Caco-2 (cell line): ENCODE results near the gene AMELX. TPM values are rescaled to one million over a fixed set of nuclear protein-coding genes. Genes with fewer than 3 reads are reported as not detected.

Source experiments
- BruUV-seq: library from RNA; stranded (reverse); fragments of 400-500 nt; replicated peaks from 2 replicates; lab custom pipeline; 2021; lab: Mats Ljungman, UMichigan
- CTCF ChIA-PET: fragments of 300-600 bp; sonication (Branson Sonifier 250); formaldehyde crosslinking; loops from one replicate; lab custom pipeline; 2022; ENCODE audit warnings: antibody characterized with exemption; lab: Charles Lee
- POLR2A ChIA-PET: fragments of 300-600 bp; sonication (Branson Sonifier 250); formaldehyde crosslinking; loops from one replicate; lab custom pipeline; 2022; ENCODE audit warnings: antibody characterized with exemption; lab: Charles Lee
- DNase-seq, 2 experiments: peaks; one replicate each; pipeline versions ENCODE4 v3.0.0 to v3.0.0-alpha.2; 2020 to 2022
- H3K27me3 ChIP-seq: replicated peaks from 2 replicates; pipeline ENCODE4 v1.6.0; 2011; ENCODE audit warnings: low read length; ENCODE audit not compliant: control insufficient read depth, insufficient read depth
- H3K36me3 ChIP-seq: 2 replicates; pipeline ENCODE4 v1.5.1; 2011; ENCODE audit warnings: low read length; ENCODE audit not compliant: control insufficient read depth, insufficient read depth
- H3K4me1 ChIP-seq: fragments of 250-450 bp; sonication (Bioruptor Pico); 2 replicates; pipeline ENCODE4 v1.5.1; 2020; ENCODE audit warnings: mild to moderate bottlenecking
- H3K4me3 ChIP-seq: 2 replicates; pipeline ENCODE4 v1.5.1; 2011; ENCODE audit warnings: low read depth, mild to moderate bottlenecking, control low read depth, low read length
- H3K9me3 ChIP-seq: fragments of 250-450 bp; sonication (Bioruptor Pico); 2 replicates; pipeline ENCODE4 v1.5.1; 2020; ENCODE audit warnings: mild to moderate bottlenecking, moderate library complexity
- H3K27ac Mint-ChIP-seq: one replicate; pipeline ENCODE4 v1.8.0; 2022; ENCODE audit warnings: mixed read lengths; ENCODE audit not compliant: unreplicated experiment
- H3K27me3 Mint-ChIP-seq: one replicate; pipeline ENCODE4 v1.8.0; 2022; ENCODE audit warnings: mixed read lengths; ENCODE audit not compliant: insufficient read depth, unreplicated experiment
- H3K36me3 Mint-ChIP-seq: one replicate; pipeline ENCODE4 v1.8.0; 2022; ENCODE audit warnings: mild to moderate bottlenecking, mixed read lengths; ENCODE audit not compliant: insufficient read depth, unreplicated experiment
- H3K4me1 Mint-ChIP-seq: one replicate; pipeline ENCODE4 v1.8.0; 2022; ENCODE audit warnings: low read depth, mixed read lengths; ENCODE audit not compliant: unreplicated experiment
- H3K4me3 Mint-ChIP-seq: one replicate; pipeline ENCODE4 v1.8.0; 2022; ENCODE audit warnings: mild to moderate bottlenecking, moderate library complexity, mixed read lengths; ENCODE audit not compliant: unreplicated experiment
- H3K9me3 Mint-ChIP-seq: one replicate; pipeline ENCODE4 v1.8.0; 2022; ENCODE audit warnings: mixed read lengths; ENCODE audit not compliant: unreplicated experiment
- intact Hi-C: fragments of 100-400 bp; cut with micrococcal nuclease; formaldehyde crosslinking; loops from one replicate; pipeline ENCODE4 v1.10.0; 2022; ENCODE audit not compliant: unreplicated experiment
- total RNA-seq: library from RNA; stranded (reverse); gene quantifications from 2 replicates; pipeline ENCODE4 v1.2.3, GENCODE V29; 2022
- TF ChIP-seq, protein P1 (sequence below), 2 experiments: fragments of 200-600 bp in 1 of 2; IDR thresholded peaks; 1 replicate in 1 of 2; 2 replicates in 1 of 2; pipeline versions ENCODE4 v1.5.1 to v1.8.0; 2011 to 2022; ENCODE audit warnings: antibody characterized with exemption in 1 of 2, control low read depth in 1 of 2, inconsistent platforms in 1 of 2, low read depth in 1 of 2, low read length in 1 of 2, mild to moderate bottlenecking in 1 of 2, moderate library complexity in 1 of 2; ENCODE audit not compliant: insufficient read depth in 1 of 2, severe bottlenecking in 1 of 2, unreplicated experiment in 1 of 2

Gene AMELX
- total RNA-seq, 1 experiment from 2014 or later: not detected

DNA sequence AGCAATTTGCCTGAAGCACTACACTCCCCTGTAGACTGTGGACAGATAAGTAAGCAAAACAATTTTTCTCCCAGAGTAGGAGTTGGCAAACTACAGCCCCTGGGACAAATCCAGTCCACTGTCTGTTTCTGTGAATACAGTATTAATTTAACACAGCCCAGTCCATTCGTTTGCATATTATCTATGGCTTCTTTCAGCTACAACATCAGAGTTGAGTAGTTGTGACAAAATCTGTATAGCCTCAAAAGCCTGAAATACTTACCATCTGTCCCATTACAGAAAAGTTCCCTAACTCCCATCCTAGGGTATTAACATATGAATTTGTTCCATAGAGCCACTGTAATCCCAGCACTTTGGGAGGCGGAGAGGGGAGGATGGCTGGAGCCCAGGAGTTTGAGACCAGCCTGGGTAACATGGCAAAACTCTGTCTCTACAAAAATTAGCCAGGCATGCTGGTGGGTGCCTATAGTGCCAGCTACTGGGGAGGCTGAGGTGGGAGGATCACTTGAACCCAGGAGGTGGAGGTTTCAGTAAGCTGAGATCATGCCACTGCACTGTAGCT lies 53.0 kb downstream of the AMELX start:
- CTCF ChIA-PET: no interaction called here
- H3K9me3 Mint-ChIP-seq: no peaks in the 10 kb centered on the region
- H3K4me1 Mint-ChIP-seq: no peaks in the 10 kb centered on the region
- no peak overlapping the region for H3K4me3 ChIP-seq
- no peaks in the 10 kb centered on the region for H3K36me3 Mint-ChIP-seq
- TF ChIP-seq, protein P1, sequence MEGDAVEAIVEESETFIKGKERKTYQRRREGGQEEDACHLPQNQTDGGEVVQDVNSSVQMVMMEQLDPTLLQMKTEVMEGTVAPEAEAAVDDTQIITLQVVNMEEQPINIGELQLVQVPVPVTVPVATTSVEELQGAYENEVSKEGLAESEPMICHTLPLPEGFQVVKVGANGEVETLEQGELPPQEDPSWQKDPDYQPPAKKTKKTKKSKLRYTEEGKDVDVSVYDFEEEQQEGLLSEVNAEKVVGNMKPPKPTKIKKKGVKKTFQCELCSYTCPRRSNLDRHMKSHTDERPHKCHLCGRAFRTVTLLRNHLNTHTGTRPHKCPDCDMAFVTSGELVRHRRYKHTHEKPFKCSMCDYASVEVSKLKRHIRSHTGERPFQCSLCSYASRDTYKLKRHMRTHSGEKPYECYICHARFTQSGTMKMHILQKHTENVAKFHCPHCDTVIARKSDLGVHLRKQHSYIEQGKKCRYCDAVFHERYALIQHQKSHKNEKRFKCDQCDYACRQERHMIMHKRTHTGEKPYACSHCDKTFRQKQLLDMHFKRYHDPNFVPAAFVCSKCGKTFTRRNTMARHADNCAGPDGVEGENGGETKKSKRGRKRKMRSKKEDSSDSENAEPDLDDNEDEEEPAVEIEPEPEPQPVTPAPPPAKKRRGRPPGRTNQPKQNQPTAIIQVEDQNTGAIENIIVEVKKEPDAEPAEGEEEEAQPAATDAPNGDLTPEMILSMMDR (IDR thresholded peaks at IDR 0.05; ENCODE audit: insufficient read depth in 1 of 2, low read depth in 1 of 2, low read length in 1 of 2, severe bottlenecking in 1 of 2, unreplicated experiment in 1 of 2): no peak
- no peak overlapping the region for H3K27ac Mint-ChIP-seq
- no peaks in the 10 kb centered on the region for H3K27me3 ChIP-seq
- intact Hi-C loops: no loop called here
- no peaks in the 10 kb centered on the region for H3K36me3 ChIP-seq
- H3K4me1 ChIP-seq: no peaks in the 10 kb centered on the region
- POLR2A ChIA-PET: no interaction called here
- no peaks in the 10 kb centered on the region for H3K9me3 ChIP-seq
- BruUV-seq: no TSS peak
- no peak for DNase-seq
- no peak overlapping the region for H3K4me3 Mint-ChIP-seq
- no peaks in the 10 kb centered on the region for H3K27me3 Mint-ChIP-seq

- H3K27me3 Mint-ChIP-seq: no peaks in the 10 kb centered on the region
- H3K4me3 Mint-ChIP-seq: no peak overlapping the region
- H3K27ac Mint-ChIP-seq: no peak overlapping the region
- ChIA-PET CTCF (no interaction called here), POLR2A (no interaction called here)
- DNase-seq: no peak
- H3K9me3 Mint-ChIP-seq: no peaks in the 10 kb centered on the region
- no peaks in the 10 kb centered on the region for H3K36me3 Mint-ChIP-seq
- Histone ChIP-seq H3K4me3 (no peak overlapping the region), H3K4me1 (peaks cover 8% of the 10 kb centered on the region; the same call in 1 of the 2 replicates), H3K36me3 (no peaks in the 10 kb centered on the region), H3K27me3 (no peaks in the 10 kb centered on the region), H3K9me3 (no peaks in the 10 kb centered on the region)
- TF ChIP-seq, protein P1 (IDR thresholded peaks at IDR 0.05; ENCODE audit: insufficient read depth in 1 of 2, low read depth in 1 of 2, low read length in 1 of 2, severe bottlenecking in 1 of 2, unreplicated experiment in 1 of 2): no peak
- no TSS peak for BruUV-seq
- intact Hi-C loops: no loop called here
- no peaks in the 10 kb centered on the region for H3K4me1 Mint-ChIP-seq
Measured at GRCh38 chrX:11347300-11347699, 54.1 kb downstream of the AMELX start.

- H3K27me3 ChIP-seq: no peaks in the 10 kb centered on the region
- POLR2A ChIA-PET: no interaction called here
Measured at GRCh38 chrX:11349020-11349419, 55.8 kb downstream of the AMELX start.

More at GRCh38 chrX:11349020-11349419, 55.8 kb downstream of the AMELX start:
- Mint-ChIP-seq H3K4me3 (no peak overlapping the region), H3K36me3 (no peaks in the 10 kb centered on the region), H3K27ac (no peak overlapping the region), H3K9me3 (no peaks in the 10 kb centered on the region), H3K27me3 (no peaks in the 10 kb centered on the region), H3K4me1 (no peaks in the 10 kb centered on the region)
- TF ChIP-seq, protein P1 (IDR thresholded peaks at IDR 0.05; ENCODE audit: insufficient read depth in 1 of 2, low read depth in 1 of 2, low read length in 1 of 2, severe bottlenecking in 1 of 2, unreplicated experiment in 1 of 2): no peak
- H3K4me3 ChIP-seq: no peak overlapping the region
- DNase-seq: no peak
- no peaks in the 10 kb centered on the region for H3K36me3 ChIP-seq
- intact Hi-C loops: no loop called here
- H3K4me1 ChIP-seq: peaks cover 18% of the 10 kb centered on the region; the same call in 1 of the 2 replicates
- CTCF ChIA-PET: no interaction called here
- H3K9me3 ChIP-seq: no peaks in the 10 kb centered on the region
- BruUV-seq: no TSS peak
